Psoas muscle (tissue), 8 donors: Measurements from ENCODE around the gene MDC1. TPM values are rescaled to one million over a fixed set of nuclear protein-coding genes. Genes with fewer than 3 reads are reported as not detected.

Experiments
- ATAC-seq, 4 donors: fragments of 200-7000 bp; cut with Tn5 transposase; one replicate each; pipeline ENCODE4 v1.9.1; 2020; ENCODE audit warnings: moderate library complexity in 3 of 4, mild to moderate bottlenecking in 2 of 4
- DNase-seq, 2 donors: peaks; one replicate each; pipeline ENCODE4 v3.0.0-alpha.2; 2020
- H3K27ac ChIP-seq: fragments of 200-600 bp; one replicate; pipeline ENCODE4 v1.8.0; 2022
- H3K27me3 ChIP-seq, 3 donors: fragments of 200-600 bp in 1 of 3; one replicate each; pipeline versions ENCODE4 v1.6.1 to v1.8.0; 2013 to 2022; ENCODE audit warnings: low read length in 2 of 3, mild to moderate bottlenecking in 2 of 3, moderate library complexity in 1 of 3; ENCODE audit not compliant: insufficient read depth in 3 of 3
- H3K36me3 ChIP-seq, 2 donors: fragments of 200-600 bp in 1 of 2; one replicate each; pipeline versions ENCODE4 v1.6.1 to v1.8.0; 2013 to 2022; ENCODE audit warnings: low read depth in 1 of 2, mild to moderate bottlenecking in 1 of 2, moderate library complexity in 1 of 2; ENCODE audit not compliant: insufficient read depth in 1 of 2
- H3K4me1 ChIP-seq: fragments of 200-600 bp; one replicate; pipeline ENCODE4 v1.8.0; 2022
- H3K4me3 ChIP-seq: fragments of 200-600 bp; one replicate; pipeline ENCODE4 v1.8.0; 2022; ENCODE audit warnings: mild to moderate bottlenecking
- H3K9me3 ChIP-seq: fragments of 200-600 bp; one replicate; pipeline ENCODE4 v1.8.0; 2022
- WGBS, 3 donors: extraction: QIAGEN DNeasy Blood & Tissue Kit; methylation state at CpG; one replicate each; pipeline versions ENCODE4 v1.1.6 to v1.1.7; 2013; 5-methylcytosine and 5-hydroxymethylcytosine counted together
- intact Hi-C, 2 donors: fragments of 100-400 bp; cut with DNase I; formaldehyde crosslinking; loops; one replicate each; pipeline versions ENCODE4 v1.11.0 to v1.14.2; 2022
- polyA plus RNA-seq, 3 donors: library from polyadenylated mRNA; stranded (reverse); fragments of 200-250 nt; gene quantifications; one replicate each; pipeline ENCODE4 v1.2.3, GENCODE V29; 2013
- total RNA-seq, 4 donors: library from RNA; stranded (reverse); fragmentation: NEBNext Ultra II Directional in 2 of 4; extraction: Animal tissue kit (Norgen Biotek cat#: 25700) in 2 of 4; gene quantifications; one replicate each; pipeline versions ENCODE4 v1.2.1 to v1.2.4, GENCODE V29; 2021 to 2023
- TF ChIP-seq, protein P1 (sequence below): fragments of 200-600 bp; IDR thresholded peaks from one replicate; pipeline ENCODE4 v1.8.0; 2022; ENCODE audit warnings: antibody characterized with exemption
- donor health status: healthy with polysubstance abuse.
- donor health status: DM: no; HTN: no; CAD: no; lungs with moderate emphysema.
- donor health status: Bipolar disorder and iron deficiency.
- donor health status: healthy.
- donor health status: DM: yes; HTN: yes; CAD: no.
- donor health status: DM: no; HTN: no; CAD: no.
- donor health status: DM: no; HTN: no; CAD: no.
- donor health status: DM: yes; HTN: yes; CAD: no.

Gene MDC1
- total and polyA plus RNA-seq, 7 donors, result 4.1 to 18.0 (median 12.7) TPM

DNA sequence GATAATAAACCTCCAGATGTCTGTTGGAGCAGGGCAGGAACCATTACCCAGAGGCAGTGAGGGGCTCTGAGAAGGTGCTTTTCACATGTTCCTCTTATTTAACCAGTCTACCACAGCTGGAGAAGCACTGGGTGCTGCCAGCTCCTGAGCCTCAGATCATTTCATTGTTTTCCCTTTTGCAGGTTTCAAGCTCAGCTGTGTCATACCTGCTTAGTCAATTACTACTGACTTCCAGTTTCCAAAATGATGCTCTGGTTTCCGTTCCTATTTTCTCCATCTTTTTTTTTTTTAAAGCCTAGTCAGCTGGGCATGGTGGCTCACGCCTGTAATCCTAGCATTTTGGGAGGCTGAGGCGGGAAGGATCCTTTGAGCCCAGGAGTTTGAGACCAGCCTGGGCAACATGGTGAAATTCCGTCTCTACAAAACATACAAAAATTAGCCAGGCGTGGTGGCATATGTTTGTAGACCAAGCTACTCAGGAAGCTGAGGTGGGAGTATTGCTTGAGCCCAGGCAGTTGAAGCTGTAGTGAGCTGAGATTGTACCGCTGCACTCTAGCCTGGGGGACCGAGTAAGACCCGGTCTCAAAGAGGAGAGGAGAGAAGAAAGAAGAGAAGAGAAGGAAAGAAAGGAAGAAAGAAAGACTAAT, 18.7 kb upstream of the MDC1 start:
- WGBS, 3 donors, result 86 to 92% (median 87%) methylated on average over 8 of the region's 8 CpGs
- H3K4me3 ChIP-seq, result no peak overlapping the region
- DNase-seq (no peak), ATAC-seq (no peak)
- no peak overlapping the region for H3K27ac ChIP-seq
- no peaks in the 10 kb centered on the region for H3K27me3 ChIP-seq
- no peaks in the 10 kb centered on the region for H3K9me3 ChIP-seq
- peaks cover 12% of the 10 kb centered on the region for H3K4me1 ChIP-seq
- TF ChIP-seq, protein P1, sequence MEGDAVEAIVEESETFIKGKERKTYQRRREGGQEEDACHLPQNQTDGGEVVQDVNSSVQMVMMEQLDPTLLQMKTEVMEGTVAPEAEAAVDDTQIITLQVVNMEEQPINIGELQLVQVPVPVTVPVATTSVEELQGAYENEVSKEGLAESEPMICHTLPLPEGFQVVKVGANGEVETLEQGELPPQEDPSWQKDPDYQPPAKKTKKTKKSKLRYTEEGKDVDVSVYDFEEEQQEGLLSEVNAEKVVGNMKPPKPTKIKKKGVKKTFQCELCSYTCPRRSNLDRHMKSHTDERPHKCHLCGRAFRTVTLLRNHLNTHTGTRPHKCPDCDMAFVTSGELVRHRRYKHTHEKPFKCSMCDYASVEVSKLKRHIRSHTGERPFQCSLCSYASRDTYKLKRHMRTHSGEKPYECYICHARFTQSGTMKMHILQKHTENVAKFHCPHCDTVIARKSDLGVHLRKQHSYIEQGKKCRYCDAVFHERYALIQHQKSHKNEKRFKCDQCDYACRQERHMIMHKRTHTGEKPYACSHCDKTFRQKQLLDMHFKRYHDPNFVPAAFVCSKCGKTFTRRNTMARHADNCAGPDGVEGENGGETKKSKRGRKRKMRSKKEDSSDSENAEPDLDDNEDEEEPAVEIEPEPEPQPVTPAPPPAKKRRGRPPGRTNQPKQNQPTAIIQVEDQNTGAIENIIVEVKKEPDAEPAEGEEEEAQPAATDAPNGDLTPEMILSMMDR, result no peak
- peaks cover 6 to 98% of the 10 kb centered on the region in 2 donors for H3K36me3 ChIP-seq
- intact Hi-C loops, result no loop called here

DNA sequence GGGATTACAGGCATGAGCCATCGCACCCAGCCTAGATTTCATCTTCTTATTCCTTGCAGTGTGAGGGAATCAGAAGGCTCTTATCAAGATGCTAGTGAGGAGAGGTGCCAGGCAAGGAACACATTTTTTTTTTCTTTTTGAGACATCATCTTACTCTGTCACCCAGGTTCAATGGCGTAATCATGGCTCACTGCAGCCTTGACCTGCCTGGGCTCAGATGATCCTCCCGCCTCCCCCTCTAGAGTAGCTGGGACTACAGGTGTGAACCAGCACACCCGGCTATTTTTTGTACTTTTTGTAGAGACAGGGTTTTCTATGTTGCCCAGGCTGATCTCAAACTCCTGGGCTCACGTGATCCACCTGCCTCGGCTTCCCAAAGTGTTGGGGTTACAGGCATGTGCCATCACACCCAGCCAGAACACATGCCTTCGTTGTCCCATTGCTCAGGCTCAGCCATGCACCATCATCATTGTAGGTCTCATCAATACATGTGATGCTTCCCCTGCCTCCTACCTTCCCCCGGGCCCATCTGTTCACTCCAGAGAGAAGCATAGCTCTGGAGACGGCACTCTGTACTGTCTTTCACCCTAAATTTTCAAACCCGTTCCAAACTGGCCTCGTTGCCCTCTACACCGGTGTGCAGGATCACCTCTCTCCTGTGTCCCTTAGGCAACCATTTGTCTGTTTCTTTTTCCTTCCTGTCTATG, 15.3 kb upstream of the MDC1 start:
- no peak for DNase-seq
- intact Hi-C loops, result no loop called here
- peaks cover 16 to 98% of the 10 kb centered on the region in 2 donors for H3K36me3 ChIP-seq
- H3K27ac ChIP-seq, result no peak overlapping the region
- H3K4me1 ChIP-seq, result no peaks in the 10 kb centered on the region
- WGBS, 3 donors, result 90 to 93% (median 93%) methylated on average over 12 of the region's 12 CpGs
- no peaks in the 10 kb centered on the region for H3K9me3 ChIP-seq
- TF ChIP-seq, protein P1, result no peak
- no peak for ATAC-seq
- H3K4me3 ChIP-seq, result no peak overlapping the region
- H3K27me3 ChIP-seq, result no peaks in the 10 kb centered on the region

DNA sequence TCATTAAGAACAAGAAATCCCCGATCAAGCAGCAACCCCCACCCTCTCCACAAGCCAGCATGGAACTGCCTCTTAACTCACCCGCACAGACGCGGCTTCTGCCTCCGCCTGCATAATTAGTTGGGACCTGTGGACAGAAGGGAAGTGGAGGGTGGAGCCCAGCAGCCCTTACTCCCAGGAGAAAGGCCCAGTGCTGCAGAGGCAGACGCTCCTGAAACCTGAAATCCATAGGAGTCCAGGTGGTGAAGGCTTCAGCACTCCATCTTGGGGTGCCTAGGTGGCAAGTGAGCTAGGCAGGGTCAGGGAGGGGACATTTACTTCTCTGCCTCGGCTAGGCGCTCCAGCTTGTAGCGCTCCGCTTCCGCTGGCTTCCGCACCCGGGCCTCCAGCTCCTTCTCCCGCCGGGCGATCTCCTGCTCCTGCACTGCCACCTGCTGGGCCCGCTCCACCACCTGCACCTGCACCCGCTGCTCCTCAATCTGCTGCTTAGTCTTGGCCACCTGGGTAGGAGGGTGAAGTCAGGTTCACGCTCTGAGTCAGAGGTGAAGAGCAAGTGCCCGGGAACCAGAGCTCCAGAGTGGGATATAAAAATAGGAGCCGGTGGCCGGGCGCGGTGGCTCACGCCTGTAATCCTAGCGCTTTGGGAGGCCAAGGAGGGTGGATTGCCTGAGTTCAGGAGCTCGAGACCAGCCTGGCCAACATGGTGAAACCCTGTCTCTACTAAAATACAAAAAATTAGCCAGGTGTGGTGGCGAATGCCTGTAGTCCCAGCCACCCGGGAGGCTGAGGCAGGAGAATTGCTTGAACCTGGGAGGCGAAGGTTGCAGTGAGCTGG, 13.7 kb upstream of the MDC1 start:
- no peak overlapping the region for H3K27ac ChIP-seq

DNA sequence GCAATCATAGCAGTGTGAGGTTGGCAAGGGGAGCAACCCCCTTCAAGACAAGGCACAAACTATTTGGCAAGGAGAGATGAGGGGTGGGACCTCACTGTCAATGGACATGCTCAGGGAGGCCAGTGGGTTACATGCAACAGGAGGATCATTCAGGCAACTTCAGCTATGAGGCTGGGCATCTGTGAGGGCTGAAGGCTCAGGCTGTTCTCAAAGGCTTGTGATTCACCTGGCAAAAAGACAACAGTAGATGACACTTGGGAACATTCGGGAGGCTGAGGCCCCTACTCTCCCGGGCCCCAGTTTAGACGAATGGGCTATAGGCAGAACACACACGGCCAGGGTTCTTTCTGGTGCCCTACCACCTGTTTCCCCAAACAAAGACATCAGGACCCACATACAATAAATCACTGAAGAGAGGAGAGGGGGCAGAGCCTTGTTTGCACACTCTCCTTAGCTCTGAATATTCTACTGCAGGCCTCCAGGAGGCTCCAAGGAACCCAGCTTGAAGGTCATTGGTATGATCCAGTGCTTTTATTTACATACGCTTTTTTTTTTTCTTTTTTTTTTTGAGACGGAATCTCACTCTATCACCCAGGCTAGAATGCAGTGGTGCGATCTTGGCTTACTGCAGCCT, 11.0 kb upstream of the MDC1 start:
- Histone ChIP-seq H3K27ac (no peak overlapping the region), H3K9me3 (no peaks in the 10 kb centered on the region), H3K36me3 (peaks cover 16 to 97% of the 10 kb centered on the region in 2 donors), H3K27me3 (no peaks in the 10 kb centered on the region), H3K4me3 (no peak overlapping the region), H3K4me1 (peaks cover 6% of the 10 kb centered on the region)
- peak in 2 of 4 donors; percentile 32 to 43 for ATAC-seq
- TF ChIP-seq, protein P1, result no peak
- 50 to 67% (median 51%) methylated on average over 7 of the region's 7 CpGs for WGBS, 3 donors
- no peak for DNase-seq
- intact Hi-C loops, result loop anchor here in 1 of 2 donors (10.0 kb wide), 1 partner anchor 183 kb away; no protein-coding TSS in a partner anchor

More for the DNA sequence above, 13.7 kb upstream of the MDC1 start:
- intact Hi-C loops, result no loop called here
- 56 to 62% (median 62%) methylated on average over 30 of the region's 30 CpGs for WGBS, 3 donors
- ATAC-seq, result peak; percentile 47 to 71 (median 60)
- peak; percentile 49 to 80 for DNase-seq
- H3K4me1 ChIP-seq, result no peaks in the 10 kb centered on the region
- TF ChIP-seq, protein P1, result peak; percentile 41
- no peaks in the 10 kb centered on the region for H3K27me3 ChIP-seq
- peaks cover 16 to 97% of the 10 kb centered on the region in 2 donors for H3K36me3 ChIP-seq
- H3K9me3 ChIP-seq, result no peaks in the 10 kb centered on the region
- no peak overlapping the region for H3K4me3 ChIP-seq
